HEK293 (cell line): ENCODE data around the gene SLC11A2.

Experiments used
- CTCF ChIA-PET: fragments of 350-600 bp; formaldehyde crosslinking; extraction: SDS; loops from one replicate; lab custom pipeline; 2021; ENCODE audit warnings: antibody characterized with exemption; lab: Yijun Ruan, JAX
- POLR2A ChIA-PET: fragments of 300-600 bp; formaldehyde crosslinking; extraction: SDS; loops from one replicate; lab custom pipeline; 2020; ENCODE audit warnings: antibody characterized with exemption, inconsistent platforms; lab: Yijun Ruan, JAX
- H3K27ac ChIP-seq: fragments of 200-500 bp; sonication (Bioruptor generic); 2 replicates; pipeline ENCODE4 v1.5.1; 2014; ENCODE audit warnings: low read depth, low read length, control low read depth, inconsistent platforms; ENCODE audit errors: extremely low read depth
- H3K36me3 ChIP-seq, 2 experiments: fragments of 200-500 bp in 1 of 2; sonication (Bioruptor generic) in 1 of 2; 1 replicate in 1 of 2; 2 replicates in 1 of 2; pipeline ENCODE4 v1.5.1; 2014 to 2017; ENCODE audit warnings: inconsistent platforms in 2 of 2, low read length in 2 of 2; ENCODE audit not compliant: control insufficient read depth in 2 of 2, insufficient read depth in 1 of 2
- H3K4me1 ChIP-seq: fragments of 200-500 bp; sonication (Bioruptor generic); 2 replicates; pipeline ENCODE4 v1.5.1; 2014; ENCODE audit warnings: mild to moderate bottlenecking, low read length, inconsistent platforms; ENCODE audit not compliant: control insufficient read depth, insufficient read depth
- H3K4me3 ChIP-seq: 2 replicates; pipeline ENCODE4 v1.5.1; 2011; ENCODE audit warnings: low read depth, mild to moderate bottlenecking, control low read depth, low read length, moderate library complexity
- H3K9me3 ChIP-seq: fragments of 200-500 bp; sonication (Bioruptor generic); 2 replicates; pipeline ENCODE4 v1.5.1; 2014; ENCODE audit warnings: low read depth, low read length, inconsistent platforms; ENCODE audit not compliant: control insufficient read depth, insufficient read depth
- IKZF3 ChIP-seq: fragments of 450-650 bp; IDR thresholded peaks from 2 replicates; pipeline ENCODE4 v1.5.0; 2018; ENCODE audit warnings: missing biosample characterization, mild to moderate bottlenecking, missing genetic modification characterization, moderate library complexity
- INSM2 ChIP-seq: fragments of 450-650 bp; formaldehyde crosslinking; IDR thresholded peaks from 2 replicates; pipeline ENCODE4 v1.5.1; 2016; ENCODE audit warnings: missing biosample characterization, missing genetic modification characterization
- REPIN1 ChIP-seq: fragments of 450-650 bp; formaldehyde crosslinking; IDR thresholded peaks from 2 replicates; pipeline ENCODE4 v1.5.1; 2017; ENCODE audit warnings: missing biosample characterization, missing genetic modification characterization, low read depth
- SETDB1 ChIP-seq: IDR thresholded peaks from one replicate; pipeline ENCODE4 v1.6.1; 2017; ENCODE audit warnings: mild to moderate bottlenecking, low read length, moderate library complexity, mixed read lengths; ENCODE audit not compliant: insufficient read length
- ZBTB10 ChIP-seq: fragments of 450-650 bp; formaldehyde crosslinking; IDR thresholded peaks from 2 replicates; pipeline ENCODE4 v1.5.1; 2016; ENCODE audit warnings: missing biosample characterization, missing genetic modification characterization
- ZBTB17 ChIP-seq: fragments of 450-650 bp; formaldehyde crosslinking; IDR thresholded peaks from 2 replicates; pipeline ENCODE4 v1.5.1; 2016; ENCODE audit warnings: missing biosample characterization, missing genetic modification characterization
- ZFP69B ChIP-seq: fragments of 450-650 bp; formaldehyde crosslinking; IDR thresholded peaks from 2 replicates; pipeline ENCODE4 v1.5.1; 2016; ENCODE audit warnings: missing biosample characterization, missing genetic modification characterization
- ZNF155 ChIP-seq: fragments of 450-650 bp; formaldehyde crosslinking; IDR thresholded peaks from 2 replicates; pipeline ENCODE4 v1.5.1; 2016; ENCODE audit warnings: missing biosample characterization, missing genetic modification characterization
- ZNF19 ChIP-seq: fragments of 450-650 bp; formaldehyde crosslinking; IDR thresholded peaks from 2 replicates; pipeline ENCODE4; 2016; ENCODE audit warnings: missing biosample characterization, missing genetic modification characterization, low read depth
- ZNF239 ChIP-seq: fragments of 450-650 bp; formaldehyde crosslinking; IDR thresholded peaks from 2 replicates; pipeline ENCODE4 v1.5.1; 2016; ENCODE audit warnings: missing biosample characterization, missing genetic modification characterization
- ZNF292 ChIP-seq: fragments of 450-650 bp; formaldehyde crosslinking; IDR thresholded peaks from 2 replicates; pipeline ENCODE4 v1.5.1; 2016; ENCODE audit warnings: low read depth, missing biosample characterization, missing genetic modification characterization, borderline replicate concordance
- ZNF335 ChIP-seq: fragments of 450-650 bp; formaldehyde crosslinking; conservative IDR thresholded peaks from 2 replicates; pipeline ENCODE4 v1.5.1; 2016; ENCODE audit warnings: missing biosample characterization, missing genetic modification characterization
- ZNF555 ChIP-seq: fragments of 450-650 bp; formaldehyde crosslinking; conservative IDR thresholded peaks from 2 replicates; pipeline ENCODE4 v1.5.1; 2017; ENCODE audit warnings: missing biosample characterization, mild to moderate bottlenecking, missing genetic modification characterization, inconsistent platforms
- ZNF571 ChIP-seq: fragments of 450-650 bp; formaldehyde crosslinking; IDR thresholded peaks from 2 replicates; pipeline ENCODE4 v1.5.0; 2017; ENCODE audit warnings: missing biosample characterization, missing genetic modification characterization
- ZNF626 ChIP-seq: fragments of 450-650 bp; sonication (Bioruptor Pico); formaldehyde crosslinking; IDR thresholded peaks from 2 replicates; pipeline ENCODE4 v1.5.1; 2018; ENCODE audit warnings: missing biosample characterization, missing genetic modification characterization, inconsistent platforms
- ZNF707 ChIP-seq: fragments of 450-650 bp; formaldehyde crosslinking; IDR thresholded peaks from 2 replicates; pipeline ENCODE4 v1.5.1; 2016; ENCODE audit warnings: missing biosample characterization, missing genetic modification characterization
- TF ChIP-seq, protein P1 (sequence below): fragments of 450-650 bp; formaldehyde crosslinking; IDR thresholded peaks from 2 replicates; pipeline ENCODE4 v1.5.1; 2017; ENCODE audit warnings: missing biosample characterization, missing genetic modification characterization
- TF ChIP-seq, protein P2 (sequence below): fragments of 450-650 bp; IDR thresholded peaks from 2 replicates; pipeline ENCODE4 v1.5.1; 2018; ENCODE audit warnings: missing biosample characterization, mild to moderate bottlenecking, missing genetic modification characterization
- TF ChIP-seq, protein P3 (sequence below): IDR thresholded peaks from 2 replicates; pipeline ENCODE4 v1.6.1; 2011; ENCODE audit warnings: mild to moderate bottlenecking, low read depth, low read length, borderline replicate concordance

SLC11A2 gene

DNA sequence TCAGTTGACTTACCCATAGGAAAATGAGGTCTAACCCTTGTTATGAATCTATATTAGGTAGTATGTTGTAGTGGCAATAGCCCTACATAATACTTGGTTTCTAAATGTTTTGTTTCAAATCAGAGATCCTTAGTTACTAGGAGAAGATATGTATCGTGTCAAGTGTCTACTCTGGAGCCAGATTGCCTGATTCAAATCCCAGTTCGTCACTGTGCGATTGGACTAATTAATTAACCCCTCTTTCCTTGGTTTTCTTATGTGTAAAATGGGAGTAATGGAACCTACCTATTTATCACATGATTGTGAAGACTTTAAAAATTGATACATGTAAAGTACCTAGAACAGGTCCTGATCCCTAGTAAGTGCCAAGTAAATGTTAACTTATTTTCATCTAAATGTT lies 23.3 kb upstream of the SLC11A2 start:
- Histone ChIP-seq H3K36me3 (peaks cover 16 to 26% of the 10 kb centered on the region in 2 experiments; a peak in 2 of 3 replicates), H3K9me3 (no peaks in the 10 kb centered on the region), H3K4me3 (peak overlapping the region; percentile 80; the same call in 1 of the 2 replicates), H3K4me1 (0 out of 2 replicates have a peak, but pooled peaks cover 3% of the 10 kb centered on the region), H3K27ac (no peak overlapping the region)
- TF ChIP-seq ZBTB17 (tag by site-specific recombination) (no peak), ZNF571 (tag by site-specific recombination) (no peak), ZNF335 (tag by site-specific recombination) (peak; percentile 77), ZNF19 (tag by site-specific recombination) (no peak)
- ChIA-PET POLR2A (interaction anchor here (0.7 to 1.5 kb wide), 3 partner anchors 34 to 270 kb away, joined by 3 to 10 read pairs (median 3); partner anchors contain the start of genes CSRNP2 and DAZAP2), CTCF (no interaction called here)

DNA sequence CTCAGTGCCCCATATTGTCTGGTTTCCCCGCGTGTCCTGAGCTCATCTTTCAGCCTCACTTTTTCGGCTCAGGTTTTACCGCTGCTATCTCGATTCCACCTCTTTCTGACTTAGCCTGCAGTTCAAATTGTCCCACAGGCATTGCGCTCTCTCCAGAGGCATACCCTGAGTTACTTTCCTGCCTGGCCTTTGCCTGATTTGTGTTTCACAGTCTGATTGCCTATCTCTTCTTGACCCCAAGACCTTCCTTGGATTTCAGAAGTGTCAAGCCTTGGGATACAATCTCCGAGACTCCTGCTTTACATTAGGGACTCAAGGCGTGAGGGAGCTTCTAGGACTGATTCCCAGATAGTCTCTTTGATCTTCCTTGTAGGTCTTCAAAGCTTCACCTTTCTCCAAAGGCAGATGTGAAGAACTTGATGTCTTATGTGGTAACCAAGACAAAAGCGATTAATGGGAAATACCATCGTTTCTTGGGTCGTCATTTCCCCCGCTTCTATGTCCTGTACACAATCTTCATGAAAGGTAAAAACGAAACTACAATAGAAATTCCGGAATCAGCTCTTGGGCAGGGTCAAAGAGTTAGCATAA lies 22.6 kb upstream of the SLC11A2 start:
- 0 out of 2 replicates have a peak, but pooled peaks cover 3% of the 10 kb centered on the region for H3K4me1 ChIP-seq
- CTCF ChIA-PET = interaction anchor here (0.5 to 0.6 kb wide), 3 partner anchors 205 to 285 kb away, joined by 3 to 5 read pairs (median 3); no protein-coding TSS in a partner anchor
- no peaks in the 10 kb centered on the region for H3K9me3 ChIP-seq

More for the DNA sequence above, 22.6 kb upstream of the SLC11A2 start:
- Histone ChIP-seq H3K36me3 (peaks cover 16 to 18% of the 10 kb centered on the region in 2 experiments; a peak in 2 of 3 replicates), H3K27ac (peak overlapping the region; percentile 65), H3K4me3 (peak overlapping the region; percentile 80)
- POLR2A ChIA-PET = interaction anchor here (0.9 to 1.5 kb wide), 3 partner anchors 21 to 190 kb away, joined by 3 to 10 read pairs (median 6); partner anchors contain the start of genes CSRNP2 and DAZAP2
- TF ChIP-seq REPIN1 (tag by site-specific recombination) = no peak
- TF ChIP-seq ZNF155 (tag by site-specific recombination) = no peak
- TF ChIP-seq INSM2 (tag by site-specific recombination) = no peak
- no peak for TF ChIP-seq ZFP69B (tag by site-specific recombination)
- TF ChIP-seq ZNF555 (tag by site-specific recombination) = no peak
- no peak for TF ChIP-seq ZNF292 (tag by site-specific recombination)
- TF ChIP-seq, protein P1, sequence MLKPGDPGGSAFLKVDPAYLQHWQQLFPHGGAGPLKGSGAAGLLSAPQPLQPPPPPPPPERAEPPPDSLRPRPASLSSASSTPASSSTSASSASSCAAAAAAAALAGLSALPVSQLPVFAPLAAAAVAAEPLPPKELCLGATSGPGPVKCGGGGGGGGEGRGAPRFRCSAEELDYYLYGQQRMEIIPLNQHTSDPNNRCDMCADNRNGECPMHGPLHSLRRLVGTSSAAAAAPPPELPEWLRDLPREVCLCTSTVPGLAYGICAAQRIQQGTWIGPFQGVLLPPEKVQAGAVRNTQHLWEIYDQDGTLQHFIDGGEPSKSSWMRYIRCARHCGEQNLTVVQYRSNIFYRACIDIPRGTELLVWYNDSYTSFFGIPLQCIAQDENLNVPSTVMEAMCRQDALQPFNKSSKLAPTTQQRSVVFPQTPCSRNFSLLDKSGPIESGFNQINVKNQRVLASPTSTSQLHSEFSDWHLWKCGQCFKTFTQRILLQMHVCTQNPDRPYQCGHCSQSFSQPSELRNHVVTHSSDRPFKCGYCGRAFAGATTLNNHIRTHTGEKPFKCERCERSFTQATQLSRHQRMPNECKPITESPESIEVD (tag by site-specific recombination) = no peak
- no peak for TF ChIP-seq ZNF239 (tag by site-specific recombination)
- no peak for TF ChIP-seq ZNF626 (tag by site-specific recombination)
- peak; percentile 16; the same call in 1 of the 2 replicates for TF ChIP-seq IKZF3 (tag by site-specific recombination)
- TF ChIP-seq, protein P2, sequence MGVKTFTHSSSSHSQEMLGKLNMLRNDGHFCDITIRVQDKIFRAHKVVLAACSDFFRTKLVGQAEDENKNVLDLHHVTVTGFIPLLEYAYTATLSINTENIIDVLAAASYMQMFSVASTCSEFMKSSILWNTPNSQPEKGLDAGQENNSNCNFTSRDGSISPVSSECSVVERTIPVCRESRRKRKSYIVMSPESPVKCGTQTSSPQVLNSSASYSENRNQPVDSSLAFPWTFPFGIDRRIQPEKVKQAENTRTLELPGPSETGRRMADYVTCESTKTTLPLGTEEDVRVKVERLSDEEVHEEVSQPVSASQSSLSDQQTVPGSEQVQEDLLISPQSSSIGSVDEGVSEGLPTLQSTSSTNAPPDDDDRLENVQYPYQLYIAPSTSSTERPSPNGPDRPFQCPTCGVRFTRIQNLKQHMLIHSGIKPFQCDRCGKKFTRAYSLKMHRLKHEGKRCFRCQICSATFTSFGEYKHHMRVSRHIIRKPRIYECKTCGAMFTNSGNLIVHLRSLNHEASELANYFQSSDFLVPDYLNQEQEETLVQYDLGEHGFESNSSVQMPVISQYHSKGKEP (tag by site-specific recombination) = no peak
- no peak for TF ChIP-seq SETDB1
- no peak for TF ChIP-seq ZBTB10
- TF ChIP-seq ZBTB17 (tag by site-specific recombination) = peak; percentile 98
- no peak for TF ChIP-seq ZNF707 (tag by site-specific recombination)
- TF ChIP-seq, protein P3, sequence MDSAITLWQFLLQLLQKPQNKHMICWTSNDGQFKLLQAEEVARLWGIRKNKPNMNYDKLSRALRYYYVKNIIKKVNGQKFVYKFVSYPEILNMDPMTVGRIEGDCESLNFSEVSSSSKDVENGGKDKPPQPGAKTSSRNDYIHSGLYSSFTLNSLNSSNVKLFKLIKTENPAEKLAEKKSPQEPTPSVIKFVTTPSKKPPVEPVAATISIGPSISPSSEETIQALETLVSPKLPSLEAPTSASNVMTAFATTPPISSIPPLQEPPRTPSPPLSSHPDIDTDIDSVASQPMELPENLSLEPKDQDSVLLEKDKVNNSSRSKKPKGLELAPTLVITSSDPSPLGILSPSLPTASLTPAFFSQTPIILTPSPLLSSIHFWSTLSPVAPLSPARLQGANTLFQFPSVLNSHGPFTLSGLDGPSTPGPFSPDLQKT = no peak
